NT2/D1 (cell line): ENCODE data around the gene AGRN.

Experiments
- SUZ12 ChIP-seq: IDR thresholded peaks from 2 replicates; pipeline ENCODE4 v1.6.1; 2011; ENCODE audit not compliant: insufficient read length, insufficient read depth; ENCODE audit errors: extremely low read depth
- YY1 ChIP-seq: IDR thresholded peaks from 2 replicates; pipeline ENCODE4 v1.6.1; 2011; ENCODE audit not compliant: insufficient read length, insufficient read depth
- ZNF274 ChIP-seq: IDR thresholded peaks from 2 replicates; pipeline ENCODE4 v1.6.1; 2011; ENCODE audit warnings: mild to moderate bottlenecking, low read depth, low read length

DNA sequence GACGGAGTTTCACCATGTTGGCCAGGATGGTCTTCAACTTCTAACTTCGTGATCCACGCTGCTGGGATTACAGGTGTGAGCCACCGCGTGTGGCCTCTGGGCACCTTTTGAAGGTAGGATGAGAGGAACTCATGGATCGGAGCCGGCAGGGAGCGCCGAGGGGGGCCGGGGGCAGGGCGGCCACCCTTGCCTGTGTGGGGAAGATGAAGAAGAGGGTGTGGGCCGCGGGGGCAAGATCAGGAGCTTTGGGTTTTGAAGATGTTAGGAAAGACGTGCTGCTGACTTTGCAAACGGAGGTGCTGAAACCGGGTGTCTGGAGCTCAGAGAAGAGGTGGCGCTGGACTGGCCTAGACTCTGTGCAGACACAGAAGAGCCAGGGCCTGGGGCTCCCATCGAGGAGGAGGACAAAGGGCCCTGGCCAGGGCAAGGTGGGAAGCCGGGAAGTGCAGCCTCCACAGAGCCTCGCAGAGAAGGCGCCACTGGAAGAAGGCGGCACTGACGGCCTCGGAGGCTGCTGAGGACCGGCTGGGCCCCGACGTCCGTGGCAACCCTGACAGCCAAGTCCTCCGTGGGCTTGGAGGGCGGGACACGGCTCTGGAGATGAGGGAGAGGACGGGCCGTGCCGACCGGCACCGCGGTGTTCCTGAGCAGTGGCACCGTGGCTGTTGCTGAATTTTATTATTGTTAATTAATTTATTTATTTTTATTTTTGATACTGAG lies 40.5 kb downstream of the AGRN start:
- TF ChIP-seq ZNF274 (no peak), YY1 (no peak), SUZ12 (no peak)
